C1 segment of cervical spinal cord (tissue), 14 donors: ENCODE results near the gene DHRS3.

Experiments
- DNase-seq, 14 donors: peaks; one replicate each; lab custom pipeline; 2025; lab: John Stamatoyannopoulos, UW

Gene DHRS3

DNA sequence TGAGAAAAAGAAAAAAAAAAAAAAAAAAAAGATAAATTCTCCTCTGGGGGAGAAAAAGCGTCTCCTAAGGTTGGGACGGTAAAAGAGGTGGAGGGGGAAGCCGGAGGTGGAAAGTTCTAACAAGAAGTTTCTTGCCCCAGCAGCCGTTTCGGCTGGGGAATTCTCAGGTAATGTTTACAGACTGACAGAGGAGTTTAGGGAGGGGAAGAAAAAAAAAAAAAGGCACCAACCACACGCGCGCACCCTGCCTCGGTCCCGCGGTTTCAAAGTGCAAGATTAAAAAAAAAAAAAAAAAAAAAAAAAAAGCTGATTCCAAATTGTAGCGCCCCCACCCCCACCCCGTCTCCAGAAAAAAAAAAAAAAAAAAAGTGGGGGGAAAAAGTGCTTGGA, 504 bp downstream of the DHRS3 start:
- DNase-seq = no peak

DNA sequence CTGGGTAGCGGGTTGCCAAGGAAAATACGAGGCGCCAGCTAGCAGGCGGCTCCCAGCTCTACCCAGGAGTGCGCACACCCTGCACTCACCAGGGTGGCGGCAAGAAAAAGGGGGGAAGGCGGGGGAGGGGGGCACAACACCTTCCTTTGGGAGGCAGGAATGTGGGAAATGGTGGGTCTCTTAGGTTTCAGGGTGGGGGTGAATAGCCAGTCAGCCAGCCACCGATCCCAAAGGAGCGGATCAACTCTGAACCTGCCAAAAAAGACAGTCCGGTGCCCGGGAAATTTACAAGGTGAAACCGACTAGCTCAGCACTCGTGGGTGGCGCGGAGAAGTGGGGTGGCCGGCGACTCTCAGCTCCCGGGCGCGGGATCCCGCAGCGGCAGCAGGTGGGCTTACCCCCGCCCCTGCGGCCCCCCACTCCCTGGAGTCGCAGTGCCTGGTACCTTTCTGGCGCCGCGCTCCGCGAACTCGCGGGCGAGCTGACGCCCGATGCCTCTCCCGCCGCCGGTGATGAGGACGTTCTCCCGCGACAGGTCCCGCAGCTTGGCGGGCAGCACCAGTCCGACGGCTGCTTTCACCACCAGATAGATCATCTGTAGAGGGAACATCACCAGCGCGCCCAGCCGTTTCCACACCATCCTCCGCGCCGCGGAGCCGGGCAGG, 1.2 kb downstream of the DHRS3 start:
- peak in 3 of 14 donors; percentile 45 to 72 (median 50) for DNase-seq

DNA sequence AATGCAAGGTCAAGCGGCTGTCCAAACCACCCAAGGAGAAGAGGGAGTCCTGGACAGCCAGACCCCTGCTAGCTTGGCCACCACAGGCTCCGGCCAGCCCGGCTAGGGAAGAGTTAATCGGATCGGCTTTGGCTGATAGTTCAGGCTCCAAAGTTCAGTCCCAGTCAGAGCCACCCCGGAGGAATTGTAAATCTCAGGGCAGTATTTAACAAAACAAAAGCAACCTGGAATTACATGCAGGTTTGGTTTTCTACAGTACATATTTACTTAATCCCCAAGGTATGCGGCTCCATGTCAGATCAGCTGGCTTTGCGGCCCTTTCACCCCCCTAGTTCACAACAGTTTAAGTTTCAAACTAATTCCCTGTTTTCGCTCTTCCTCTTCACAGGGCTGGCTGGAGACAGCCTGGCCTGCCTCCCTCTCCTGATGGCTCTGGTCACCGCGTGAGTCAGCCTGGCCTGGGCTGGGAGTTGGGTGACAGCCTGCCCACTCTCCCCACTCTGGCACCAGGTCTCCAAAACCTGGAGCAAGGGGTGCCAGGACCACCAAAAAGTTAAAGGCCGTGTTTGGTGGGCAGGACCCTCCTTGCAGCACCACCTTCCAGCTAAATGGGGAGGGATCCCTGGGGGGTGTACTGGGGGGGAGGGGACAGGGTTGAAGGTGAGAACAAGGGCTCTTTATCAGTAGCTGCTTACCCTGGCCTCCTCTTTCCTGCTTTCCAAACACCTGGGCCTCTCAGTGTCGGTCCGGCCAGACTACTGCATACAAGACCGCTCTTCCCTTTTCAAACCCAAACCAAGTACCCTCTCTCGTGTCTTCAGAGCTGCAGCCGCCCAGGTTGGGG, 1.9 kb downstream of the DHRS3 start:
- peak in 7 of 14 donors; percentile 23 to 79 (median 46) for DNase-seq

- peak in 5 of 14 donors; percentile 43 to 64 (median 47) for DNase-seq
Observed at GRCh38 chr1:12615159-12615864, 2.7 kb downstream of the DHRS3 start.

DNA sequence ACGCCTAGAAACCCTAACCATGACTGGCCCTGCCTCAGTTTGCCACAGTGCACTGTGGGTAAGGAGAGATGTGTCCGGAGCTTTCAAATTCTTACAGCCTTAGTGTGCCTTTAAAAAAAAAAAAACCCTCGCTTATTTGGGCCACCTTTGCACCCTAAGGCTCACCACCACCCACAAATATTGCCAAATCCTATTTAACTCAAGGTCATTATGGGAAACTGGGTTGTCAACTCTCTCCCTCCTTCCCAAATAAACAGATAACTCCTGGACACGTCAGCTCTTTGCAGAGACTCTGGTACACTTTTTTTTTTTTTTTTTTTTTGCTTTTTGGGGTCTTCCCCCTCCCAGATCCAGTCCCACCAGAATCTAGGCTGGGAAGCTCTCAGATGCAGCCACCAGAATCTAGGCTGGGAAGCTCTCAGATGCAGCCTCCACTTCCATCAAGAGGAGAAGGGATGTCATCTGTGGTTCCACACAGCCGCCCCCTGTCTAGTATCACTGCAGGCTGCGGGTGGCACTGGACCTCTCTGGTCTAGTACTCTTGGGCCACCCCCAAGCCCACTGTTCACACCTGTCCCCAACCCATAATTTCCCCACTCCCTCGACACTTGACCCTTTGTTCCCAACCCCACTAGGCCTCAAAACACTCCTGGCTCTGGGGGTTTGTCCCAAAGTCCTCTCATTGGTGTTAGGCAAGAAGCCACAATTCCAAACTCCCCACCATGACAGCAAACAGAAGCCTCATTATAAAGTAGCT, 3.4 kb downstream of the DHRS3 start:
- DNase-seq = no peak

- DNase-seq = no peak
Observed at GRCh38 chr1:12613180-12613579, 4.8 kb downstream of the DHRS3 start.

DNA sequence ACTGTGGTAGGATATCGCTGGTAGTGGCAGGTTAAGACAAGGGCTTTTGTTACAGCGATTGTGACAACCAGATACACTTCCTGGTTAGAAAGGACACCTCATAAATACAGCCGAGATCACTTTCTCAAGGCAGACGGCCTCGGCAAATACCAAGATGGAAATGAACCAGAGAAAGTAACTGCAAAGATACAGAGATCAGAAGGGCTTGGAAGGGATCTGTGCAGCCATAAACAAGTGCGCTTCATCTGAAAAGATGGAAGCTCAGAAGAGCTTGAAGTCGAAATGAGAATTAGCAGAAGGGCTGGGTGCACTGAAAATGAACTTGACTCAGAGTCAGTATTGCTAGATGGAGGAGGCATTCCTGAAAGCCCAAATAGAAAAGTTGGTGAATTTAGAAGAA, 7.1 kb downstream of the DHRS3 start:
- DNase-seq = no peak

GRCh38 chr1:12610305-12610935, 7.6 kb downstream of the DHRS3 start:
- no peak for DNase-seq

DNA sequence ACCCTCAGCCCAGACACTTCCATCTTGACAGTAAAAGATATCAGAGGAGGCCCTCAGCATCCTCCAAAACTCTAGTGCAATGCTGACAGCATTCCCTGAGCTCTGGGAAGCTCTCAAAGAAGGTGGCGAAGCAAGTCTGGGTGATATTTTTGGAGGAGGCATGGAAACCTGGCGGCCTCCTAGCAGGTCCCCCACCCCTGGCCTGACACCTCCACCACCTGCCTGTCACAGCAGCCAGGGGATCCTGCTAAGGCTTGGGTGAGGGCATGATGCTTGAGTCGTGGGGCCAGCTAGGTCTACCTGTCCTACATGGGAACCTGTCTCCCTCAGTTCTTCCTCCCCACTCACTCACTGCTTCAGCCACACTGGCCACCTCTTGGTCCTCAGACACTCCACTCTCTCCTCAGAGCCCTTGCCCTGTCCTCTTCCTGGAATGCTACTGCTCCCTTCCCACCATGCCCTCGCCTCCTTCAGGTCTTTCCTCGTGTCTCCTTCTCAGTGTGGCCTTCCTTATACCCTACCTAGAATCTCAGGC, 8.5 kb downstream of the DHRS3 start:
- no peak for DNase-seq

DNA sequence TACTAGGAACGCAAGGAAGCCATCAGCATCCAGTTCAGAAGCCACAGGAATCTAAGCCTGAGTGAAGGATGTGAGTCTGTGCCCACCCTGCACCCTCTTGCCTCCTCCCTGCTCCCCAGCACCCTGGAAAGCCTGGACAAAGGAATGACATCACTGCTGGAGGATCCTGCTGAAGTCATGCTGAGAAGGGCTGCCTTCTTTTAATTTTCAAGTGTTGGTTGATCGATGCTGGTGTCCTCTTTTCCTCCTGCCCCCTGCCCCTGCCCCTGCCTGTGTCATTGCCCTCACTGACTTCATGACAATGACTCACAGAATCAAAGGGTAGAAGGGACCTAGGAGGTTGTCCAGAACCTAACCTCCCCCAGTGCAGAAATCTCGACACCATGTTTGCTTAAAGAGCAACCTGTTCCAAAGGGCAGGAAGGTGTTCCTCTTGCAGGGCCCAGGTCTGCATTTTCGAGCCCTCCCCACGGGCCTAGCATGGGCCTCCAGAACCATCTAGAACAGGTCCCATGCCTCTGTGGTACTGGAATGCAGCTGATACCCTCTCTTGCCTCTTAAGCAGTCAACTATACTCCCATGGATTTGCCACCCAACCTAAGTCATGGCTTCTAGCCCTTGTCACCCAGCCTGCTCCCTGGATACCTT, 9.6 kb downstream of the DHRS3 start:
- no peak for DNase-seq

- no peak for DNase-seq
Observed at GRCh38 chr1:12607263-12607662, 10.7 kb downstream of the DHRS3 start.

DNA sequence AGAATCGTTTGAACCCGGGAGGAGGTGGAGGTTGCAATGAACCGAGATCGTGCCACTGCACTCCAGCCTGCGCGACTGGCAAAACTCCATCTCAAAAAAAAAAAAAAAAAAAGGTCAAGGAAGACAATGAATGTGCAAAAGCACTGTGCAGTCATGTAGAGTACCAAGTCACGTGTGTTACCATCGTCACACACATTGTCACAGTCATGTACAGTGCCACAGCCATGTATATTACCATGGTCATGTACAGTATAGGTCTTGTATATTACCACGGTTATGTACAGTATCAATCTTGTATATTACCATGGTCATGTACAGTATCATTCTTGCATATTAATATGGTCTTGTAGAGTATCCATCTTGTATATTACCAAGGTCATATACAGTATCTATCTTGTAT, 13.0 kb downstream of the DHRS3 start:
- no peak for DNase-seq

GRCh38 chr1:12604114-12604874, 13.7 kb downstream of the DHRS3 start:
- no peak for DNase-seq

DNA sequence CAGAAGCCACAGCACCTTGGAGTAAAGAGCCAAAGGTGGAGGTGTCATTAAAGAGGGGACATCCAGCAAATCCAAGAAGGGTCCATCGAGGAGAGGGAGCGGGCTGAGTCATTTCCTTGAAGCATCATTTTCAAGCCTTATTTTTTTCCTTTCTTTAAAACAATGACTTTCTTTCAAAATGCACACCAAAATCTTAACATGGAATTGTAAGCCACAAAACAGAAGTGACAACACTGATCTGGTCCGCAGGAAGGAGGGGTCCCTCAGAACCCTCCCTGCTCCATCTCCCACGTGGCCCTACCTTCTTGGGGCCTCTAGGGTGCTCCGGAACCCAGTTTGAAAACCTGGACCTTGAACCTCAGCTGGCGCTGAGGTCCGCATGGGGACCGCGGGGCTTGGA, 14.8 kb downstream of the DHRS3 start:
- DNase-seq = no peak

- DNase-seq = peak in 1 of 14 donors; percentile 13
Observed at GRCh38 chr1:12602659-12603024, 15.4 kb downstream of the DHRS3 start.

DNA sequence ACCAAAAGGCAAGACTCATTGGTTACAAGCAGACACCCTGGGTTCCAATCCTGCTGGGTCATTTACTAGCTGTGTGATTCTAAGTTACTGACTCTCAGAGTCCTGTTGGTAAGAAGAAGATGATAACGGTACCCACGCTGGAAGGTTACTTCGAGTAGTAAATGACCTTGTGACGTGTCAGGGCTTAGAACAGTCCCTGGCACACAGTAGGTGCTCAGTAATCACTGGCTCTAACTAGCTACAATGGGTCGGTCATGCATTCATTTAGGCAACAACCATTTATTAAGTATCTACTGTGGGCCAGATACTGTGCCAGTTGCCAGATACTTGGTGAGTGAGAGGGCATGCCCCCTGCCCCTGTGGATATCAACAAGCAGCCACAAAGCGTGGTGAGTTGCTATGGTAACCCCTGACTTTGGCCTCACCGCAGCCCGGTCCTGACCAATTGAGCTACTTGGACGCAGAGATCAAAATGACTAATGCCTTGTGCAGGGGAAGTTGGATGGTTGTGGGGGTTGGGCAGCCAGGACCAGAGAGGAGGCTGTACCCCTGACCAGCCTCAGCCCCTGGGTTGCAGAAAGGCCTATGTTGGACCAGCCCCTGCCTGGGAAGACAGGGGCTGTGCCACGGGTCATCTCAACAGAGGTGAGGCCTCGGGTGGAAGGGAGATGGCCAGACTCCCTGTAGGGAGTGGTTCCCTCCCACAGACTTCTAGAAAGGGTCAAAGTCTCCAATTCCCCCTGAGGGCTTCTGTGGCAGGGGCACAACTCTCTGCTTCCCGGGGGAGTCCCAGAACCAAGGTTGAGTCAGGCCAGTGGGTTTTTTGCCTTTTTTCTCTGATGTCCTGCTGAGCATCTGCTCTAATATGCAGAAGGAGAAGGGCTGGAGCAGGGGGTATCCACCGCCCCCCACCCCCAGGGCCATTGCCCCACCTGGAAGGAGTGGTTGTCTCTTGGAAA, 16.0 kb downstream of the DHRS3 start:
- peak in 3 of 14 donors; percentile 5 to 28 (median 26) for DNase-seq

DNA sequence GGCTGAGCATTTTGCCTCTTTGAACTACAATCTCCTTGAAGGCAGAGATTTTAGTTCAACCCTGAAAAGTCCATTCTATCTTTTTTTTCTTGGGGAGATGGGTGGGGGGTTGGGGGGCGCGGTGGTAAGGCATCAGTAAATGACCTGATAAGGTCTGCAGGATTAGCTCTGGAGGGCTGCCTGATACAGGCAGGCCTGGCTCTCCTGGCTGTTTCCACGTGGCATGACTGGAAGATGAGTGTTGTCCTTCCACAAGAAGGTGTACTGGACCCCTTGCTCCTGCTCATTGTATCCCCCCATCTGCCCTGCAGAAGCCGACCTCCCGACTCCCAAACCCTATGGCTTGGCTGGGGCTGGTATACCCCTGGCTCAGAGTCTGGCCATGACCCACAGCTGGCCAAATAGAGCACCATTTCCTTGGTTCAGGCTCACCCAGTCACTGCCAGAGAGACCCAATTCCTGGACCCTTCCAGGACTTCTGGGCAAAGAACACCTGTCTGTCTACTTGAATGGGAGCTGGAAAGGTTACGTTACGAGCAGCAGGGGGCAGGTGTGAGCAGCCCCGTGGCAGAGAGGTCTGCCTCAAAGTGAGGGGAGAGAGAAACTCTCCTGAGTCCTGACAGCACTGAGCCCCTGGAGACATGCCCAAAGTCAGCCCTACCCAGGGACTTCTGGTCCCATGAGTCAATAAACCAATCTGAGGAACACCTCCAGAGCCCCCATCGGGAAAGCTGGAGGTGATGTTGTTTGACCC, 17.0 kb downstream of the DHRS3 start:
- DNase-seq = no peak

- DNase-seq = peak in 4 of 14 donors; percentile 13 to 57 (median 18)
Observed at GRCh38 chr1:12600335-12600734, 17.7 kb downstream of the DHRS3 start.
